ENCODE data around the gene PLK1.
"Not testable (repeated sequence)": the region's sequence is repeated elsewhere in the genome, so short reads cannot be mapped to it uniquely, and the experiment has no call there.

PLK1 gene

DNA sequence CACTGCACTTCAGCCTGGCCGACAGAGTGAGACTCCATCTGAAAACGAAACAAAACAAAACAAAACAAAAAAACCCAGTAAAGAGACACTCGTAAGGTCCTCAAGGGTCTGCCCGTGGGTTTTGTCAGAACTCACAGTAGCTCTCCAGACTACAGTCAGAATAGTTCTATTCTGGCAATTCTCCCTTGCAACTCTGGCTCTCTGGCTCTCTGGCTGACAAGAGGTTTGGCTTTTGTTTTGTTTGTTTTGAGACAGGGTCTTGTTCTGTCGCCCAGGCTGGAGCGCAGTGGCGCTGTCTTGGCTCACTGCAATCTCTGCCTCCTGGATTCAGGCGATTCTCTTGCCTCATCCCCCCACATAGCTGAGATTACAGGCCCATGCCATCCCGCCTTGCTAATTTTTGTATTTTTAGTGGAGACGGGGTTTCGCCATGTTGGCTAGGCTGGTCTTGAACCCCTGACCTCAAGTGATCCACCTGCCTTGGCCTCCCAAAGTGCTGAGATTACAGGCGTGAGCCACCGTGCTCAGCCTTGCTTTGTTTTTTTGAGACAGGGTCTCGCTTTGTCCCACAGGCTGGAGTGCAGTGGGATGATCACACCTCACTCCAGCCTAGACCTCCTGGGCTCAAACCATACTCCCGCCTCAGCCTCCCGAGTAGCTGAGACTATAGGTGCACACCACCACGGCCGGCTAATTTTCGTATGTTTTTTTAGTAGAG is 55.6 kb downstream of the PLK1 start:
- DNase-seq (ENCODE audit: low read depth) = no peak
- H3K4me3 ChIP-seq (ENCODE audit: control insufficient read depth, low read depth, low read length) = no peak overlapping the region

GRCh38 chr16:23737423-23738028 is 58.8 kb downstream of the PLK1 start:
- not testable (repeated sequence) for DNase-seq (ENCODE audit: low read depth); H3K4me3 ChIP-seq (ENCODE audit: control insufficient read depth, low read depth, low read length)

More for the DNA sequence above, 55.6 kb downstream of the PLK1 start:
- TF ChIP-seq, protein P1, sequence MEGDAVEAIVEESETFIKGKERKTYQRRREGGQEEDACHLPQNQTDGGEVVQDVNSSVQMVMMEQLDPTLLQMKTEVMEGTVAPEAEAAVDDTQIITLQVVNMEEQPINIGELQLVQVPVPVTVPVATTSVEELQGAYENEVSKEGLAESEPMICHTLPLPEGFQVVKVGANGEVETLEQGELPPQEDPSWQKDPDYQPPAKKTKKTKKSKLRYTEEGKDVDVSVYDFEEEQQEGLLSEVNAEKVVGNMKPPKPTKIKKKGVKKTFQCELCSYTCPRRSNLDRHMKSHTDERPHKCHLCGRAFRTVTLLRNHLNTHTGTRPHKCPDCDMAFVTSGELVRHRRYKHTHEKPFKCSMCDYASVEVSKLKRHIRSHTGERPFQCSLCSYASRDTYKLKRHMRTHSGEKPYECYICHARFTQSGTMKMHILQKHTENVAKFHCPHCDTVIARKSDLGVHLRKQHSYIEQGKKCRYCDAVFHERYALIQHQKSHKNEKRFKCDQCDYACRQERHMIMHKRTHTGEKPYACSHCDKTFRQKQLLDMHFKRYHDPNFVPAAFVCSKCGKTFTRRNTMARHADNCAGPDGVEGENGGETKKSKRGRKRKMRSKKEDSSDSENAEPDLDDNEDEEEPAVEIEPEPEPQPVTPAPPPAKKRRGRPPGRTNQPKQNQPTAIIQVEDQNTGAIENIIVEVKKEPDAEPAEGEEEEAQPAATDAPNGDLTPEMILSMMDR (IDR thresholded peaks at IDR 0.05; ENCODE audit: control insufficient read depth, insufficient read depth, low read depth, low read length, missing control alignments) = no peak

DNA sequence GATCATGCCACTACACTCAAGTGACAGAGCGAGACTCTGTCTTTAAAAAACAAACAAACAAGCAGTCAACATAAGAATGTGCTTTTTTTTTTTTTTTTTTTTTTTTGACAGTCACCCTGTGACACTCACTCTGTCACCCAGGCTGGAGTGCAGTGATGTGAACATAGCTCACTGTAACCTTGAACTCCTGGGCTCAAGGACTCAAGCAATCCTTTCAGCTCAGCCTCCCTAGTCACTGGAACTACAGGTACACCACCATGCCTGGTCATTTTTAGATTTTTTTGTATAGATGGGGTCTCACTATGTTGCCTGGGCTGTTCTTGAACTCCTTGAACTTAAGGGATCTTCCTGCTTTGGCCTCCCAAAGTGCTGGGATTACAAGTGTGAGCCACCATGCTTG is 60.8 kb downstream of the PLK1 start:
- TF ChIP-seq, protein P1 (IDR thresholded peaks at IDR 0.05; ENCODE audit: control insufficient read depth, insufficient read depth, low read depth, low read length, missing control alignments) = no peak
- no peak for DNase-seq (ENCODE audit: low read depth)
- H3K4me3 ChIP-seq (ENCODE audit: control insufficient read depth, low read depth, low read length) = no peak overlapping the region

Measured in AG09309 (cell line).